Measurements from ENCODE around the gene HIVEP2. TPM values are rescaled to one million over a fixed set of nuclear protein-coding genes. Genes with fewer than 3 reads are reported as not detected.

The HIVEP2 gene
- total RNA-seq, 1 experiment from 2014 or later: 3.2 TPM

- Histone ChIP-seq H3K27me3 (replicated peaks; ENCODE audit: insufficient read depth, low read depth, low read length, poor library complexity) (no peaks in the 10 kb centered on the region), H3K36me3 (ENCODE audit: insufficient read depth, low read length, poor library complexity, severe bottlenecking) (no peaks in the 10 kb centered on the region), H3K4me3 (ENCODE audit: low read depth, low read length, poor library complexity, severe bottlenecking) (no peak overlapping the region), H3K4me1 (ENCODE audit: insufficient read depth, low read length, poor library complexity, severe bottlenecking) (no peaks in the 10 kb centered on the region), H3K27ac (ENCODE audit: low read depth, low read length, poor library complexity, severe bottlenecking) (no peak overlapping the region), H3K9me3 (ENCODE audit: low read depth, low read length, poor library complexity, severe bottlenecking) (no peaks in the 10 kb centered on the region)
- CTCF ChIA-PET: no interaction called here
- POLR2A ChIA-PET (ENCODE audit: low non-redundant PET): no interaction called here
- intact Hi-C loops (cut with micrococcal nuclease; ENCODE audit: unreplicated experiment): no loop called here
- no TSS peak for BruUV-seq (replicated peaks)
- DNase-seq (ENCODE audit: low spot score): no peak
- TF ChIP-seq CTCF (conservative IDR thresholded peaks at IDR 0.05; ENCODE audit: low read depth, low read length) (no peak), EZH2 (IDR thresholded peaks at IDR 0.05; ENCODE audit: borderline replicate concordance, low read depth, low read length, poor library complexity, severe bottlenecking) (no peak)
Measured at GRCh38 chr6:142810952-142811514, 133.9 kb downstream of the HIVEP2 start.

- intact Hi-C loops (cut with micrococcal nuclease; ENCODE audit: unreplicated experiment): no loop called here
- Histone ChIP-seq H3K36me3 (ENCODE audit: insufficient read depth, low read length, poor library complexity, severe bottlenecking) (no peaks in the 10 kb centered on the region), H3K9me3 (ENCODE audit: low read depth, low read length, poor library complexity, severe bottlenecking) (no peaks in the 10 kb centered on the region), H3K4me1 (ENCODE audit: insufficient read depth, low read length, poor library complexity, severe bottlenecking) (no peaks in the 10 kb centered on the region), H3K27me3 (replicated peaks; ENCODE audit: insufficient read depth, low read depth, low read length, poor library complexity) (no peaks in the 10 kb centered on the region), H3K27ac (ENCODE audit: low read depth, low read length, poor library complexity, severe bottlenecking) (no peak overlapping the region), H3K4me3 (ENCODE audit: low read depth, low read length, poor library complexity, severe bottlenecking) (no peak overlapping the region)
- TF ChIP-seq CTCF (conservative IDR thresholded peaks at IDR 0.05; ENCODE audit: low read depth, low read length) (no peak), EZH2 (IDR thresholded peaks at IDR 0.05; ENCODE audit: borderline replicate concordance, low read depth, low read length, poor library complexity, severe bottlenecking) (no peak)
- no TSS peak for BruUV-seq (replicated peaks)
- CTCF ChIA-PET: no interaction called here
- DNase-seq (ENCODE audit: low spot score): no peak
- POLR2A ChIA-PET (ENCODE audit: low non-redundant PET): no interaction called here
Measured at GRCh38 chr6:142809947-142810346, 135.0 kb downstream of the HIVEP2 start.

GRCh38 chr6:142808405-142809061, 136.4 kb downstream of the HIVEP2 start:
- Histone ChIP-seq H3K9me3 (ENCODE audit: low read depth, low read length, poor library complexity, severe bottlenecking) (no peaks in the 10 kb centered on the region), H3K36me3 (ENCODE audit: insufficient read depth, low read length, poor library complexity, severe bottlenecking) (no peaks in the 10 kb centered on the region), H3K4me3 (ENCODE audit: low read depth, low read length, poor library complexity, severe bottlenecking) (no peak overlapping the region), H3K27me3 (replicated peaks; ENCODE audit: insufficient read depth, low read depth, low read length, poor library complexity) (no peaks in the 10 kb centered on the region), H3K4me1 (ENCODE audit: insufficient read depth, low read length, poor library complexity, severe bottlenecking) (no peaks in the 10 kb centered on the region), H3K27ac (ENCODE audit: low read depth, low read length, poor library complexity, severe bottlenecking) (no peak overlapping the region)
- DNase-seq (ENCODE audit: low spot score): no peak
- ChIA-PET CTCF (no interaction called here), POLR2A (ENCODE audit: low non-redundant PET) (no interaction called here)
- TF ChIP-seq CTCF (conservative IDR thresholded peaks at IDR 0.05; ENCODE audit: low read depth, low read length) (no peak), EZH2 (IDR thresholded peaks at IDR 0.05; ENCODE audit: borderline replicate concordance, low read depth, low read length, poor library complexity, severe bottlenecking) (no peak)
- no TSS peak for BruUV-seq (replicated peaks)
- intact Hi-C loops (cut with micrococcal nuclease; ENCODE audit: unreplicated experiment): no loop called here

Measured in A673 (cell line).